GM23248 (cell line): ENCODE results near the gene FNDC11. TPM values are rescaled to one million over a fixed set of nuclear protein-coding genes. Genes with fewer than 3 reads are reported as not detected.

Source experiments
- DNase-seq: peaks from one replicate; pipeline ENCODE4 v3.0.0-alpha.2; 2015
- H2AFZ ChIP-seq: fragments of 200-600 bp; sonication (generic); 2 replicates; pipeline ENCODE4 v1.6.1; 2016; ENCODE audit warnings: antibody characterized with exemption
- H3F3A ChIP-seq: fragments of 200-600 bp; sonication (generic); 2 replicates; pipeline ENCODE4 v1.6.1; 2016; ENCODE audit warnings: mild to moderate bottlenecking, antibody characterized with exemption, mixed run types; ENCODE audit not compliant: insufficient read depth
- H3K27ac ChIP-seq: fragments of 200-600 bp; sonication (generic); 2 replicates; pipeline ENCODE4 v1.5.1; 2016; ENCODE audit warnings: mild to moderate bottlenecking
- H3K27me3 ChIP-seq: fragments of 200-600 bp; sonication (generic); replicated peaks from 2 replicates; pipeline ENCODE4 v1.6.1; 2016; ENCODE audit warnings: mild to moderate bottlenecking; ENCODE audit not compliant: insufficient read depth
- H3K36me3 ChIP-seq: fragments of 200-600 bp; sonication (generic); 2 replicates; pipeline ENCODE4 v1.6.1; 2016; ENCODE audit warnings: low read depth, mild to moderate bottlenecking
- H3K4me1 ChIP-seq: fragments of 200-600 bp; sonication (generic); 2 replicates; pipeline ENCODE4 v1.6.1; 2016; ENCODE audit warnings: mild to moderate bottlenecking; ENCODE audit not compliant: insufficient read depth
- H3K4me2 ChIP-seq: fragments of 200-600 bp; sonication (generic); one replicate; pipeline ENCODE4 v1.6.1; 2016; ENCODE audit warnings: mild to moderate bottlenecking; ENCODE audit not compliant: unreplicated experiment
- H3K4me3 ChIP-seq: fragments of 200-600 bp; sonication (generic); 2 replicates; pipeline ENCODE4 v1.5.1; 2016; ENCODE audit warnings: mild to moderate bottlenecking
- H3K79me2 ChIP-seq: fragments of 200-600 bp; sonication (generic); 2 replicates; pipeline ENCODE4 v1.6.1; 2016; ENCODE audit warnings: mild to moderate bottlenecking; ENCODE audit not compliant: insufficient read depth
- H3K9ac ChIP-seq: fragments of 200-600 bp; sonication (generic); 2 replicates; pipeline ENCODE4 v1.6.1; 2016; ENCODE audit warnings: mild to moderate bottlenecking
- H3K9me2 ChIP-seq: fragments of 200-600 bp; sonication (generic); 2 replicates; pipeline ENCODE4 v1.6.1; 2016; ENCODE audit warnings: mixed run types, mild to moderate bottlenecking, moderate library complexity; ENCODE audit not compliant: insufficient read depth
- H3K9me3 ChIP-seq: fragments of 200-600 bp; sonication (generic); one replicate; pipeline ENCODE4 v1.6.1; 2017; ENCODE audit warnings: low read depth
- H4K20me1 ChIP-seq: fragments of 200-600 bp; sonication (generic); 2 replicates; pipeline ENCODE4 v1.6.0; 2016; ENCODE audit not compliant: insufficient read depth
- EZH2 ChIP-seq: fragments of 200-600 bp; sonication (generic); IDR thresholded peaks from 2 replicates; pipeline ENCODE4 v1.6.1; 2018; ENCODE audit warnings: antibody characterized with exemption, mild to moderate bottlenecking; ENCODE audit not compliant: insufficient read depth, poor library complexity, severe bottlenecking
- EZH2phosphoT487 ChIP-seq: fragments of 200-600 bp; sonication (generic); IDR thresholded peaks from 2 replicates; pipeline ENCODE4 v1.6.1; 2018; ENCODE audit warnings: antibody characterized with exemption, moderate library complexity, mild to moderate bottlenecking, low read depth; ENCODE audit not compliant: insufficient read depth
- WGBS, 2 experiments: methylation state at CpG; one replicate each; pipeline ENCODE4 v1.1.6; 2015 to 2017; ENCODE audit warnings: low lambda C conversion rate in 2 of 2, low coverage in 1 of 2; ENCODE audit errors: missing lambda C conversion rate in 2 of 2; 5-methylcytosine and 5-hydroxymethylcytosine counted together
- in situ Hi-C: fragments of 300-500 bp; cut with MboI; formaldehyde crosslinking; loops from 2 replicates; pipeline ENCODE4 v1.15.0; 2020
- polyA plus RNA-seq: library from polyadenylated mRNA; unstranded; fragments of >200 nt; fragmentation: Nextera tagmentation; extraction: Ambion mirVana; gene quantifications from 2 replicates; pipeline ENCODE4 v1.2.1, GENCODE V29; 2016
- total RNA-seq: library from RNA; depleted of rRNA; stranded (reverse); fragments of >200 nt; shearing (Covaris generic); gene quantifications from 2 replicates; pipeline ENCODE4 v1.2.3, GENCODE V29; 2014

The FNDC11 gene
- total and polyA plus RNA-seq, 2 experiments from 2014 or later: 0.15 to 0.65 TPM

GRCh38 chr20:63522091-63522868 lies 31.7 kb upstream of the FNDC11 start:
- no peaks in the 10 kb centered on the region for H3K9me2 ChIP-seq
- H3K27me3 ChIP-seq: no peaks in the 10 kb centered on the region
- peak overlapping the region; percentile 83 for H3K4me3 ChIP-seq
- H3K27ac ChIP-seq: no peak overlapping the region
- WGBS, 2 experiments: 67 to 71% methylated on average over 13 of the region's 13 CpGs
- TF ChIP-seq EZH2phosphoT487 (no peak), EZH2 (no peak)
- peak overlapping the region; percentile 95; the same call in 1 of the 2 replicates for H3K9ac ChIP-seq
- no peak overlapping the region for H2AFZ ChIP-seq
- H3F3A ChIP-seq: peaks cover 36% of the 10 kb centered on the region
- no peaks in the 10 kb centered on the region for H3K9me3 ChIP-seq
- H3K4me1 ChIP-seq: 0 out of 2 replicates have a peak, but pooled peaks cover 2% of the 10 kb centered on the region
- in situ Hi-C loops: no loop called here
- peaks cover 4% of the 10 kb centered on the region; the same call in 1 of the 2 replicates for H4K20me1 ChIP-seq
- H3K36me3 ChIP-seq: 0 out of 2 replicates have a peak, but pooled peaks cover 4% of the 10 kb centered on the region
- H3K79me2 ChIP-seq: peaks cover 8% of the 10 kb centered on the region
- DNase-seq: no peak
- H3K4me2 ChIP-seq: peak overlapping the region; percentile 78

DNA sequence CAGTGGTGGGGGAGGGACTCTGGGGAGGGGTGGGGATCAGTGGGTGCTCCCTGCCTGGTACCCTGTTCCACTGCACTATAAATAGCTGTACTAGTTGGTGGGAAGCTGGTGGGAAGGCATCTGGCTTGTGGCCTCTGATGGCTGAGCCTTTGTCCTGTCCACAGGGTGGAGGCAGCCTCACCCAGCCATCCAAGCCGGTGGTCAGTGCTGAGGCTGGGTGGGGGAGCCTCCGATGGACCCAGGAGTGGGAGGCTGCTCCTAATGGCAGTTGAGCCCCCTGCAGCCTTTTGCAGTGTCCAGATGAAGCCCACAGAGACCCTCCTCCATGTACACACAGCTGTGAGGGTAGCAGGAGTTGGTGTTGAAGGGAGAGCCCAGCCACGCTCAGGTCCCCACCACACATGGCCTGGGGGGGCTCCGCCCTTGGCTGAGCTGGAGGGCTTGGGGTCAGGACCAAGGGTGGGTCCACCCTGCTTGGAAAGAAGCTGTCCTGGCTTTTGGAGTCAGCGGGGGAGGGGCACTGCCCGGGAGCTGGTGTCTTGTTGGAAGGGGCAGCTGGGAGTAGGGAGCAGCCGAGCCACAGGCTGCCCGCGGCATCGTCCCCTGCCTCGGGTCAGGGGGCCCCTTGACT lies 30.9 kb upstream of the FNDC11 start:
- in situ Hi-C loops: no loop called here
- no peak overlapping the region for H3K27ac ChIP-seq
- no peak for TF ChIP-seq EZH2
- TF ChIP-seq EZH2phosphoT487: no peak
- WGBS, 2 experiments: 99% methylated on average over 8 to 9 of the region's 11 CpGs
- peaks cover 4% of the 10 kb centered on the region; the same call in 1 of the 2 replicates for H4K20me1 ChIP-seq
- H3K4me2 ChIP-seq: no peak overlapping the region
- peaks cover 44% of the 10 kb centered on the region for H3F3A ChIP-seq
- no peaks in the 10 kb centered on the region for H3K27me3 ChIP-seq
- H2AFZ ChIP-seq: no peak overlapping the region
- no peaks in the 10 kb centered on the region for H3K9me3 ChIP-seq
- H3K4me3 ChIP-seq: no peak overlapping the region
- 0 out of 2 replicates have a peak, but pooled peaks cover 4% of the 10 kb centered on the region for H3K36me3 ChIP-seq
- H3K79me2 ChIP-seq: peaks cover 8% of the 10 kb centered on the region
- DNase-seq: no peak
- no peak overlapping the region for H3K9ac ChIP-seq
- H3K9me2 ChIP-seq: no peaks in the 10 kb centered on the region
- H3K4me1 ChIP-seq: 0 out of 2 replicates have a peak, but pooled peaks cover 2% of the 10 kb centered on the region

DNA sequence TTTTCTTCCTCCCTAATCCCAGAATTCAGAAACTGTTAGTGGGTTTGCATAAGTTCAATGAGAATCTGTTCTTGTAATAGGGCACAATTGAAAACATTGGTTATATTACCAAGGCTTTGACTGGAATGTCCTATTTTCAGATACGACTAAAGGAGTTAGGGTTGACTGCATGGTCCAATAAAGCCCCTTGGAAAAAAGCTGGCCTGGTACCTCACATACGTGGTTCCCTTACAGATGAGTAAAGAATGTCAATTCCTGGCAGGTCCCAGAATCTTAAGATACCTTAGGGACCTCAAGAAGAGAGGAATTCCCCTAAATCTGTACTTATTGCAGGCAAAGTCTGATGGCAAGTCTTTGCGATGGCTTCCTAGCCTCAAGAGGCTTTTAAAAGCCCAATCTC lies 28.8 kb upstream of the FNDC11 start:
- no peaks in the 10 kb centered on the region for H3K9me2 ChIP-seq
- no peak overlapping the region for H2AFZ ChIP-seq
- in situ Hi-C loops: no loop called here
- no peak overlapping the region for H3K4me2 ChIP-seq
- no peak overlapping the region for H3K27ac ChIP-seq
- DNase-seq: no peak
- peaks cover 45% of the 10 kb centered on the region for H3F3A ChIP-seq
- 0 out of 2 replicates have a peak, but pooled peaks cover 2% of the 10 kb centered on the region for H3K4me1 ChIP-seq
- 0 out of 2 replicates have a peak, but pooled peaks cover 4% of the 10 kb centered on the region for H3K36me3 ChIP-seq
- peaks cover 8% of the 10 kb centered on the region for H3K79me2 ChIP-seq
- 53 to 54% methylated on average over 3 of the region's 3 CpGs for WGBS, 2 experiments
- no peak overlapping the region for H3K9ac ChIP-seq
- H3K4me3 ChIP-seq: no peak overlapping the region
- TF ChIP-seq EZH2: no peak
- TF ChIP-seq EZH2phosphoT487: no peak
- peaks cover 4% of the 10 kb centered on the region; the same call in 1 of the 2 replicates for H4K20me1 ChIP-seq
- H3K9me3 ChIP-seq: no peaks in the 10 kb centered on the region
- no peaks in the 10 kb centered on the region for H3K27me3 ChIP-seq

DNA sequence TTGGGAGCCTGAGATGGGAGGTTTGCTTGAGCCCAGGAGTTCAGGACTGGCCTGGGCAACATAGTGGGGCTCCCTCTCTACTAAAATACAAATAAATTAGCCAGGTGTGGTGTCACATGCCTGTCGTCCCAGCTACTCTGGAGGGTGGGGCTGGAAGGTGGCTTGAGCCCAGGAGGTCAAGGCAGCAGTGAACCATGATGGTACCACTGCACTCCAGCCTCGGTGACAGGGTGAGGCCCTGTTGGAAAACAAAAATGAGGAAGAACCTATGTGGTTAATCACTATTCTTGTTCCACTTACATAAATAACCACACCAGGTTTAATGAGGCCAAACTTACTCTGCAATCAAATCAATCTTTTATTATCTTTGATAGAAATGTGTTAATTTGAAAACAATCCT lies 28.0 kb upstream of the FNDC11 start:
- Histone ChIP-seq H3K79me2 (peaks cover 7% of the 10 kb centered on the region), H3K27me3 (no peaks in the 10 kb centered on the region), H3K4me1 (0 out of 2 replicates have a peak, but pooled peaks cover 2% of the 10 kb centered on the region), H3K4me3 (no peak overlapping the region), H2AFZ (no peak overlapping the region), H3F3A (peaks cover 45% of the 10 kb centered on the region), H3K36me3 (0 out of 2 replicates have a peak, but pooled peaks cover 4% of the 10 kb centered on the region), H3K9me2 (no peaks in the 10 kb centered on the region), H3K27ac (no peak overlapping the region), H3K9ac (no peak overlapping the region), H3K9me3 (no peaks in the 10 kb centered on the region), H4K20me1 (peaks cover 4% of the 10 kb centered on the region; the same call in 1 of the 2 replicates), H3K4me2 (no peak overlapping the region)
- DNase-seq: no peak
- no peak for TF ChIP-seq EZH2
- no peak for TF ChIP-seq EZH2phosphoT487
- in situ Hi-C loops: no loop called here
- 50 to 51% methylated on average over 2 of the region's 2 CpGs for WGBS, 2 experiments
